ENCODE results near the gene COA1. TPM values are rescaled to one million over a fixed set of nuclear protein-coding genes. Genes with fewer than 3 reads are reported as not detected.
A peak's percentile ranks its signal among the peaks of the same experiment; 100 is the strongest.

COA1 gene
- total and polyA plus RNA-seq, 9 of the 15 experiments (the other 6 are each of a cell fraction or from before 2014, with no cell fraction given) = 98.9 to 463 (median 181) TPM

- TF ChIP-seq ZBTB40 (IDR thresholded peaks at IDR 0.05) = peak; percentile 93
- TF ChIP-seq ZBTB40 (CRISPR knock-in tag; IDR thresholded peaks at IDR 0.05) = no peak
- TF ChIP-seq ZNF561 (CRISPR knock-in tag; conservative IDR thresholded peaks at IDR 0.05) = no peak
- no peak for TF ChIP-seq ZC3H8 (IDR thresholded peaks at IDR 0.05)
- TF ChIP-seq NR4A1 (CRISPR knock-in tag; IDR thresholded peaks at IDR 0.05) = no peak
- TF ChIP-seq NR4A1 (tag; IDR thresholded peaks at IDR 0.05) = no peak
- TF ChIP-seq CREB3 (tag; conservative IDR thresholded peaks at IDR 0.05; ENCODE audit: low read depth) = no peak
- no peak for TF ChIP-seq CREB5 (CRISPR knock-in tag; IDR thresholded peaks at IDR 0.05)
- no peak for TF ChIP-seq XRCC3 (IDR thresholded peaks at IDR 0.05)
- no peak for TF ChIP-seq ZBTB8A (IDR thresholded peaks at IDR 0.05; ENCODE audit: partially characterized antibody)
- no peak for TF ChIP-seq ELF4 (CRISPR knock-in tag; IDR thresholded peaks at IDR 0.05)
- no peak for TF ChIP-seq ZNF146 (CRISPR knock-in tag; IDR thresholded peaks at IDR 0.05; ENCODE audit: unreplicated experiment)
- TF ChIP-seq UBTF (IDR thresholded peaks at IDR 0.05; ENCODE audit: borderline replicate concordance in 1 of 2, low read depth in 2 of 2, low read length in 2 of 2) = no peak
- no peak for TF ChIP-seq ZNF778 (CRISPR knock-in tag; IDR thresholded peaks at IDR 0.05)
Measured at GRCh38 chr7:43729214-43729923, at the start of gene COA1 (continued).
